ENCODE results near the gene AURKB. TPM values are rescaled to one million over a fixed set of nuclear protein-coding genes. Genes with fewer than 3 reads are reported as not detected.

Gene AURKB
- total and polyA plus RNA-seq, 2 of the 13 experiments (the other 11 are each of a cell fraction or from before 2014, with no cell fraction given): 29.5 to 75.3 TPM

- TF ChIP-seq, protein P1, sequence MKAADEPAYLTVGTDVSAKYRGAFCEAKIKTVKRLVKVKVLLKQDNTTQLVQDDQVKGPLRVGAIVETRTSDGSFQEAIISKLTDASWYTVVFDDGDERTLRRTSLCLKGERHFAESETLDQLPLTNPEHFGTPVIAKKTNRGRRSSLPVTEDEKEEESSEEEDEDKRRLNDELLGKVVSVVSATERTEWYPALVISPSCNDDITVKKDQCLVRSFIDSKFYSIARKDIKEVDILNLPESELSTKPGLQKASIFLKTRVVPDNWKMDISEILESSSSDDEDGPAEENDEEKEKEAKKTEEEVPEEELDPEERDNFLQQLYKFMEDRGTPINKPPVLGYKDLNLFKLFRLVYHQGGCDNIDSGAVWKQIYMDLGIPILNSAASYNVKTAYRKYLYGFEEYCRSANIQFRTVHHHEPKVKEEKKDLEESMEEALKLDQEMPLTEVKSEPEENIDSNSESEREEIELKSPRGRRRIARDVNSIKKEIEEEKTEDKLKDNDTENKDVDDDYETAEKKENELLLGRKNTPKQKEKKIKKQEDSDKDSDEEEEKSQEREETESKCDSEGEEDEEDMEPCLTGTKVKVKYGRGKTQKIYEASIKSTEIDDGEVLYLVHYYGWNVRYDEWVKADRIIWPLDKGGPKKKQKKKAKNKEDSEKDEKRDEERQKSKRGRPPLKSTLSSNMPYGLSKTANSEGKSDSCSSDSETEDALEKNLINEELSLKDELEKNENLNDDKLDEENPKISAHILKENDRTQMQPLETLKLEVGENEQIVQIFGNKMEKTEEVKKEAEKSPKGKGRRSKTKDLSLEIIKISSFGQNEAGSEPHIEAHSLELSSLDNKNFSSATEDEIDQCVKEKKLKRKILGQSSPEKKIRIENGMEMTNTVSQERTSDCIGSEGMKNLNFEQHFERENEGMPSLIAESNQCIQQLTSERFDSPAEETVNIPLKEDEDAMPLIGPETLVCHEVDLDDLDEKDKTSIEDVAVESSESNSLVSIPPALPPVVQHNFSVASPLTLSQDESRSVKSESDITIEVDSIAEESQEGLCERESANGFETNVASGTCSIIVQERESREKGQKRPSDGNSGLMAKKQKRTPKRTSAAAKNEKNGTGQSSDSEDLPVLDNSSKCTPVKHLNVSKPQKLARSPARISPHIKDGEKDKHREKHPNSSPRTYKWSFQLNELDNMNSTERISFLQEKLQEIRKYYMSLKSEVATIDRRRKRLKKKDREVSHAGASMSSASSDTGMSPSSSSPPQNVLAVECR (CRISPR knock-in tag; IDR thresholded peaks at IDR 0.05; ENCODE audit: borderline replicate concordance): 0 out of 2 replicates have a peak, but pooled peaks have one; percentile 2
- no peak for TF ChIP-seq ZNF451 (CRISPR knock-in tag; IDR thresholded peaks at IDR 0.05)
- TF ChIP-seq ZBTB7A (CRISPR knock-in tag; IDR thresholded peaks at IDR 0.05): no peak
- peak; percentile 49; the same call in 1 of the 2 replicates for TF ChIP-seq PRDM15 (CRISPR knock-in tag; IDR thresholded peaks at IDR 0.05)
- no peak for TF ChIP-seq RORA (CRISPR knock-in tag; IDR thresholded peaks at IDR 0.05)
- TF ChIP-seq RNF2 (conservative IDR thresholded peaks at IDR 0.05; ENCODE audit: low read depth): no peak
- no peak for TF ChIP-seq NR2C2 (CRISPR knock-in tag; IDR thresholded peaks at IDR 0.05; ENCODE audit: borderline replicate concordance)
- TF ChIP-seq MYNN (CRISPR knock-in tag; IDR thresholded peaks at IDR 0.05; ENCODE audit: low read depth): no peak
- no peak for TF ChIP-seq ZNF577 (CRISPR knock-in tag; IDR thresholded peaks at IDR 0.05; ENCODE audit: borderline replicate concordance, low read depth)
- no peak for TF ChIP-seq ZNF75D (CRISPR knock-in tag; IDR thresholded peaks at IDR 0.05; ENCODE audit: borderline replicate concordance)
- no peak for TF ChIP-seq CBFB (CRISPR knock-in tag; IDR thresholded peaks at IDR 0.05)
- TF ChIP-seq POLR2AphosphoS5 (IDR thresholded peaks at IDR 0.05; ENCODE audit: low read depth, low read length): no peak
- TF ChIP-seq ZSCAN25 (CRISPR knock-in tag; IDR thresholded peaks at IDR 0.05): no peak
- no peak for TF ChIP-seq NR2F1 (CRISPR knock-in tag; IDR thresholded peaks at IDR 0.05)
- TF ChIP-seq ZNF414 (CRISPR knock-in tag; IDR thresholded peaks at IDR 0.05): no peak
- 0 out of 2 replicates have a peak, but pooled peaks have one; percentile 50 for TF ChIP-seq ZBTB46 (CRISPR knock-in tag; IDR thresholded peaks at IDR 0.05; ENCODE audit: borderline replicate concordance)
- no peak for TF ChIP-seq EHMT2 (IDR thresholded peaks at IDR 0.05; ENCODE audit: borderline replicate concordance, low read depth, low read length)
- TF ChIP-seq MXI1 (IDR thresholded peaks at IDR 0.05; ENCODE audit: borderline replicate concordance, low read depth, low read length): 0 out of 3 replicates have a peak, but pooled peaks have one; percentile 26
- no peak for TF ChIP-seq ZBTB8A (CRISPR knock-in tag; IDR thresholded peaks at IDR 0.05; ENCODE audit: borderline replicate concordance, low read depth)
These were observed 21.2 kb downstream of the AURKB start (continued) for GRCh38 chr17:8189041-8189710.

All from HepG2 (cell line).